GM19099 (cell line): ENCODE data around the gene HHLA2.

Experiments used
- POLR2A ChIP-seq: IDR thresholded peaks from 3 replicates; pipeline ENCODE4 v1.6.1; 2011; ENCODE audit warnings: low read depth; ENCODE audit not compliant: insufficient read length; ENCODE audit errors: extremely low read depth

HHLA2 gene

DNA sequence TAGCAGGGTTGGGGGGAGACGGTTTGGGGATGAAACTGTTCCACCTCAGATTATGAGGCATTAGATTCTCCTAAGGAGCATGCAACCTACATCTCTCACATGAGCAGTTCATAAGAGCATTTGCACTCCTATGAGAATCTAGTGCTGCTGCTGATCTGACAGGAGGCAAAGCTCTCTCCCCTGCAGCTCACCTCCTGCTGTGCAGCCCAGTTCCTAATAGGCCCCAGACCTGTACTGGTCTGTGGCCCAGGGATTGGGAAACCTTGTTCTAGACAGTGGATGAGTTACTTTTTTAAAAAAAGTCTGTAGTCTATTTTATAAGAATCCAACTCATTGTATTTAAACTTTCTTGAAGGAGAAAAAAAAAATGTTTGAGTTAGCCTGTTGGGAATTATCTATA lies 100.0 kb downstream of the HHLA2 start:
- no peak for TF ChIP-seq POLR2A

DNA sequence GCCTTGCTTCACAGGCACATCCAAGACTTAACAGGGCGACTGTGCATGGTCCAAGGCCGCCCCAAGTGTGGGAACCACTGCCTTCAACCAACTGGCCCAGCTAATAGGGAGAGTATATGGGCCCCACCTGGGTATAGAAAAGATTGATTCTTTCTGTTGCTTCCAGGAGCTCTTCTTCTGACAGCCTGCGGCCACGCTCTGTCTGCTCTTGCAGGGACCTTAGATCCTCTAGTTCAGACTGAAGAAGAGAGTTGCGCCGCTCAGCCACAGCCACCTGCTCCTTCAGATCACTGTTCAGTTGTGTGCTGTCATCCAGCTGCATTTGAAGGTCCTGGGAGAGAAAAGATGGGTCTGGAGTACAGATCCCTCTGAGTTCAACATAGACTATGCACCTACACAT lies 102.2 kb downstream of the HHLA2 start:
- no peak for TF ChIP-seq POLR2A

DNA sequence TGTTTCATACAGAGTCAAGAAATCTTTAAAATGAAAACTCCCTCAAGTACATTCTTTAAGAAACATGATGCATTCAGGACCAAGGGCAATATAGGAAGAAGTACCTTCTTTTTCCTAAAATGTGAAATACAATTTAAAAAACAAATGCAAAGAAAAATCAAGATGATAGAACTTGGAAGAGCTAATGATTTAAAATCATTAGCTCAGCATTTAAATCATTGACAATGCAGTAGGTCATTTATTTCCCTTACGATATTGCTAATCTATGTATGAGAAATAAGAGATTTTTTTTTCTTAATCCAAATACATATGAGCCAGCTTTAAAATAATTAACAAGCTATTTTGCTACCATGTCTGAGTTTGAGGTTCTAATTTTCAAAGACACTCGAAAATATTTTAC lies 105.5 kb downstream of the HHLA2 start:
- TF ChIP-seq POLR2A: no peak

DNA sequence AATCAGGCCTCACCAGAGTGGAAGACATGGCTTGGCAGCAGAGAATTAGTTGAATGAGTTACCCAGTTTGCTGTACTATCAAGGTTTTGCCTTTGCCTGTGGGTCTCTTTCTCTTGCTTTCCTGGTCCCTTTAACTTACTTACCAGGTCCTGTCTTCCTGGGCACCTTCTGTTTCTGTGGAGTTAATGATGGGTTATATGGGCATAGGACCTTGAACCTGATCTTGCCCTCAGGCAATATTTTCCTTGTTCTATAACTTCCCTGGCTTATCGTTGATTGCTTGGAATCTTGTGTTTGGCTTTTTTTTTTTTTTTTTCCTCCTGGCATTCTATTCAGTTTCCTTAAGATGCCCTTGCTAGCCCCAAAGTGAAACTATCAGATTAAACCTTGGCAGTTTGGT lies 106.8 kb downstream of the HHLA2 start:
- no peak for TF ChIP-seq POLR2A

DNA sequence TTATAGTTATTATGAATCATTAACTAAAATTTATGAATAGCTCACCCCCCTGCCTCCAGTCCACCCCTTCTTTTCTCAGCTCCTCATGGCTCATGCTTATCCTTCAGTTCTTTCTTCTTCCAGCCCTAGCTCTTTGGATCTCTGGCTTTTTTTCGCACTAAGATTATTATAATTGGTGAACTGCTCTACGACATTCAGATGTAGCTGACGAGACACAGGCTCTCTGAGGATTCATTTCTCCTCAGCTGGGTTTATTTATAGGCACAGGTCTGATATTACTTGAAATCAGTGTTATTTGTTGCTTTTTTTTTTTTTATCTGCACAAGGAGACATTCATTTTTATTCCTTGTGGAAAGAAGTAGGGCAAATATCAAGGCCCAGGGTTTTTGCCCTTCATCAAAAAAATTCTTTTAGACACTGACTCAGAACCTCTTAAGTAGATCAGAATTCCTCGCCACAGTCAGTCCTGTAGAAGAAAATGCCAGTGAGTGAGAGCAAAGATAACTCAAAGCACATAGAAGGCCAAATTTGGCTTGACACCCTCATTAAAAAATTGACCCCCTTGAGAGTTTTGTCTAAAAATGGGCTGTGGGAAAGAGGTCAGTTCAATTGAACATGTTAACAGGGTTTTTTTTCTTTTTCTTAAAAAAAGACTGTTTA lies 107.5 kb downstream of the HHLA2 start:
- TF ChIP-seq POLR2A: no peak

DNA sequence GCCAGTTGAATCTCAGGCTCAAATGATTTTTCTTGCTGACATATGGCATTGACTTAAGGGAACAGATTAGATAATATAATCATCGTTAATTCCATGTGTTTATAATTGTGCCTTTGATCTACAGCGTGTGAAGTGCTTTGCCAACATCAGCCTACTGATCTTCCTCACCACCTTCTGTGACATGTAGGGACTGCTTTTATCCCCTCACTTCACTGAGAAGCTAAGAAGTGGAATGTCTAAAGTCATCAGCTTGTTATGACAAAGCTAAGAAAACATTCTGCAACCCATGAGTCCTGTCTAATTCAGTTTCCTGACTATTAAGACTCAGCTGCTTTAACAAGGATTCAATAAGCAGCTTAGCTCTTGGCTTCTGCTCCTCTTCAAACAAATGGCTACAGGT lies 108.0 kb downstream of the HHLA2 start:
- TF ChIP-seq POLR2A: no peak

DNA sequence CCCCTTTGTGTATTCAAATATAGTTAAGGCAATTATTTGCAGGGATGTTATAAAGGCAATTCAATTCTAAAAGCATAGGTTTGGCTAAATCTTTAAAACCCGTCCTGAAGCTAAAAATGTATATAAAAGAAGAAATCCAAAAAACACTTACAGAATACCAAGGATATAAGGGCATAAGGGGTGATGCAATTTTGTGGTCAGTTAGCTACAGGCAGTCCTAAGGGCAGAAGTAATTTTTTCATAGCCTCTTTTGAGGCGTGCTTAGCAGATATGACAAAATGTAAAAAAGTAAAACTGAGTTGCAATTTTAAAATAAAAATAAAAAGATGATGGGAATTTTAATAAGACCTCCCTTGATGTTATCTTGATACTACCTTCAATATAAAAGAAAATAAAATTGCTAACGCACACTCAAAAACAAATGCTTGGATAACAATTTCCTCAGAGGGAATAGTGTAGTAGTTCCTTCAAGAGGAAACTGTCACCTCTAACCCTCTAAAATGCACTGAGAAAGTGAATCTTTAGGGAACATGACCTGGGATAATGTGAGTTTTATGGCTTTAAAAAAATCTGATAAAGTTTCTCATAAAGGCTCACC lies 109.8 kb downstream of the HHLA2 start:
- no peak for TF ChIP-seq POLR2A

DNA sequence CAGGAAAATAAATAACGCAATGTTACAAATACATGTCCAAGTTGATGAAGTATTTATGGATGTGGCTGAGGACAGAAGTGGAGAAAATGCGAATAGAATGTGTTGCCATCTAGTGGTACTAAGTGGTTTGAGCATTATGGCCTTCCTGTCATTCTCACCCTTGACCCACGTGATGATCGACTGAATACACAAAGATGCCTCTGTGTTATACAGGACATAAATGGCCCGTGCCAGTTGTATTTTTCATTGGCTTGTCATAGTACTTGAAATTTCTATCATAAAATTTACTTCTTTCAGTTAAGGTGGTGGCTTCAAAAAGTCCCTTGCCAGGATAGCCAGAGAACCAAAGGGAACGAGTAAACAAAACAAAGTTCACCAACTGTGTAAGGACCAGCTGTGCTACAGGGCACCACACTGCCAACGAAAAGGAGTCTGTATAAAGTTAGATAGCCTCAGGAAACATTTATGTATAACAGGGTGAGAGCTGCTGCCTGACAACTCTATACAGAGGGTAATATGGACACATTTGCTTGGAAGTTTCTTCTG lies 110.4 kb downstream of the HHLA2 start:
- no peak for TF ChIP-seq POLR2A

DNA sequence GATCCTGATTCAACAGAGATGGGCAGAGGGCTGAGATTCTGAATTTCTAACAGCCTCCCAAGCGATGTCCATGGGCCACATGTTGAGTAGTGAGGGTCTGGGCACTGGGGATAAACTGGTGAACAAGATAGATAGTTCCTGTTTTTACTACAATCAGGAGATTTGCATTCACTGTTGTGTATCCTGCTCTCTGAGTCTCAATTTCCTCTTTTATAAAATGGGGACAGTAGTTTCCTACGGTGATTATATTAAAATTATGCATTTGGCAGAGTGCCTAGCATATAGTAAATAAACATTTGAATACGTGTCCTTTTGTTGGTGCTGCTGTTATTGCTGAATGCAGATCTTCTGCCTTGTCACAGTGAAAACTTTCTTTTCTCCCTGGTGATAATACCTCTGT lies 111.5 kb downstream of the HHLA2 start:
- TF ChIP-seq POLR2A: no peak

DNA sequence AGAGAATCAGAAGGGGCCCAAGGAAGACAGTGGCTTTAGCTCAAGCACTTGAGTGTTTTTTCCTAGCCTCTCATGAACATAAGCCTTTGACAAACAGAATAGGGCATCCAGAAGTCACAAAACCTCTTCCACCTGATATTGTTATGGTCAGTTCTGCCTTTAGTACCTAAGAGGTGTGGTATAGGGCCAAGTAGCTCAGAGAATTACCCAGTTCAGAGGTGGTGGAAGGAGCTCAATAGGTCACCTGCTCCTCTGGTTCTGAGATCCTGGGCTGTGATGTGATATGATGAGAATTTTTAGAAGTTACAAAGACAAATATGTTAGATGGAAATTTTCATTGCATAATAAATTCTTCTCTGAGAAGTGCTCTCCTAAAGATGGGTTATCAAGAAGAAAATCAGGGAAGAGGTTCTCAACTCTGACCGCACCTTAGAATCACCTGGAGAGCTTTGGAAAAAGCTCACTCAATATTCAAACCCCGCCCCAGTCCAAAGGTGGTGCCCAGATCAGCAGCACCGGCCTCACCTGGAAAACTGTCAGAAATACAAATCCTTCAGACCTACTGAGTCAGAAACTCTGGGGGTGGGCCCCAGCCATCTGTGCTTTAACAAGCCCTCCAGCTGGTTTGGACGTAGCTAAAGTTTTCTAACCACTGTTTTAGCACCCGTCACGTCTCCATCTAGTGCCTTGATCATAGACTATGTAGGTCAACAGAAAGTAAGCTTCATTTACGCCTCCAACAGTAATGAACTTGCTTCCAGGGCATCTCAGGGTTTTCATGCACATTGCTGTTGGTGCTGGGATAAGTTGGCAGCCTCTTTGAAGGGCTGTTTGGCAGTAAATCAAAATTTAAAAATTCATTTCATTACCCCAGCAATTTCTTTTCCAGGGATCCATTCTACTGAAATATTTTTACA lies 112.8 kb downstream of the HHLA2 start:
- TF ChIP-seq POLR2A: no peak

DNA sequence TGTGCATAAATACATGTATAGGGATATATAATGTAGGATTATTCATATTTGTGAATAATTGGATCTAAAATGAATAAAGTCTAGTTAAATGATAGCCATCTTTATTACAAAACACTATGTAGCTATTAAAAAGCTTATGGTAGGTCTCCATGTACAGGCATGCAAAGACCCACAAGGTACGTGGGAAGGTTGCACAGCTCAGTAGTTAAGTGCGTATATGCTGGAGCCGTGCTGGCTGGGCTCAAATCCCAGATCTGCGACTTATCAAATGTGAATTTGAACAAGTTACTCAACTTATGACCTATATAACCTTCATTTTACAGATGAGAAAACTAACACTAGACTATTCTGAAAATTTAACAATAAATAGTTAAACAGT lies 113.4 kb downstream of the HHLA2 start:
- TF ChIP-seq POLR2A: no peak

DNA sequence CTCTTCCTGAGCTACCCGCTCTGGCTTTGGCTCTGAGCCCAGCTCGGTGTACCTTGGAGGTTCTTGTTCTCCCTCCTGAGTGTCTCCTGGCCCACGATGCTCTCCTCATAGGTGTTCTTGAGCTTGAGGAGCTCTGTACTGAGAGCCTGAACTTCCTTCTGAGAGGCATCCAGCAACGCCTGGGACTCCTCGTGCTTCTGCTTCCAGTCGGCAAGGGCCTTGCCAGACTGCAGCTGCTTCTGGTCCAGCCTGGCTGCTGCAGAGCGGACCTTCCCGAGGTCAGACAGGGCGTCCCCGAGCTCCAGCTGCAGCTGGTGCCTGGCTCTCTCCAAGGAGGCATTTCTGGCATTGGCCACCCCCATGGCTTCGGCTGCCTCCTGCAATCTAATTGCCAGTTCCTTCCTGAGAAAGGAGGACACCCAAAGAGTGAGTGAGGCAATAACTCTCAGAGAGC lies 114.2 kb downstream of the HHLA2 start:
- TF ChIP-seq POLR2A: no peak

DNA sequence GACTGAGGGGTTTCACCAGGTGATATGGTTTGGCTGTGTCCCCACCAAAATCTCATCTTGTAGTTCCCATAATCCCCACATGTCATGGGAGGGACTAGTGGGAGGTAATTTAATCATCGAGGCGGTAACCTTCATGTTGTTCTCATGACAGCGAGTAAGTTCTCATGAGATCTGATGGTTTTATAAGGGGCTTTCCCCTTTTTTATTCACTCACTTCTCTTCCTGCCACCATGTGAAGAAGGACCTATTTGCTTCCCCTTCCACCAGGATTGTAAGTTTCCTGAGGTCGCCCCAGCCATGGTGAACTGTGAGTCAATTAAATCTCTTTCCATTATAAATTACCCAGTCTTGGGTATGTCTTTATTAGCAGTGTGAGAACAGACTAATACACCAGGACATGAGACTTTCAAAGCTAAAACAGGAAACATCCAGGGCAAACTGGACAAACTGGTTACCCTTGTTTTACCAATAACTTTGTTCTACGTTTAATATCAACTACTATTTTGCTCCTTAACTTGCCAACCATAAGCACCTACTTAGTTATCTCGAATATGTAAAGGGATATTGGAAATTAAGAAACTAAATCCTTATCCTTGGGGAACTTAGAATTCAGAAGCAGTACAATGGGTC lies 115.9 kb downstream of the HHLA2 start:
- no peak for TF ChIP-seq POLR2A

DNA sequence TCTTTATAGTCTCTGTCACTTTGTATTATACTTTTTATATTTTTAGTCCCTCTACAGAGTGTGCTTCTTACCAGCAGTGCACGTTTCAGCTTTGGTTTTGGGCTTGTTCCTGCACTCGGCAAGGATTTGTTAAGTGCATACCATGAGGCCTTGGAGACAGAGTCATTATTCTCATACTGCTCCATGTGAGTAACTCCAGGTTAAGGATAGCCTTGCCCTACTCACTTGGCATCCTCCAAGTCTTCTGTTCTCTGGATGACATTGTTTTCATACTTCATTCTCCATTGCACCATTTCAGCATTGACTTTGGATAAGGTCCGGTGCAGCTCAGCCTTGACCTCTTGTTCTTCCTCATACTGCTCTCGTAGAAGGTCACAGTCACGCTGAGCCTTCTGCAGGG lies 117.7 kb downstream of the HHLA2 start:
- TF ChIP-seq POLR2A: no peak

DNA sequence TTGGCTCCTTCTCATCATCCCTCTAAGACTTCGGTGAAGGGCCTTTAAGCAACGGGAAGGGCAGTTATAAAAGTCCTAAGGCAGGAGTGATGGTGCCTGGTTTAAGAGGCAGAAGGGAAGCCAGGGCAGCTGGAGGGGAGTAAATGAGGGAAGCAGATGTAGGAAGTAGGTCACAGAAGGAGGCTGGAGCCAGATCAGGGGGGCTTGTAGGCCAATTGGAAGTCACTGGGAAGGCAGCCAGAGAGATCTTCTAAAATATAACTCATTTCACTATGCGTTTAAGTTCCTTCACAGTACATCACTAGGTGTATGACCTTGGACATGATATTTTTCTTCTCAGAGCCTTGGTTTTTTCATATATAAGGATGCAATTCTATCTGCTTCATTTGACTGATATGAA lies 119.3 kb downstream of the HHLA2 start:
- TF ChIP-seq POLR2A: no peak
